ENCODE measurements around the gene KDELR3.
"Not testable (repeated sequence)": the region's sequence is repeated elsewhere in the genome, so short reads cannot be mapped to it uniquely, and the experiment has no call there.

The KDELR3 gene

GRCh38 chr22:38456841-38457699 is 10.8 kb upstream of the KDELR3 start:
- DNase-seq: no peak

- peak; percentile 50 for DNase-seq
Measured at GRCh38 chr22:38460426-38460840, 7.5 kb upstream of the KDELR3 start.

GRCh38 chr22:38461057-38461413 is 6.9 kb upstream of the KDELR3 start:
- peak; percentile 71 for DNase-seq

GRCh38 chr22:38461414-38462081 is 6.3 kb upstream of the KDELR3 start:
- DNase-seq: peak; percentile 88

- DNase-seq: peak; percentile 44
Measured at GRCh38 chr22:38462960-38463784, 4.7 kb upstream of the KDELR3 start.

- peak; percentile 52 for DNase-seq
Measured at GRCh38 chr22:38464992-38465672, 2.8 kb upstream of the KDELR3 start.

GRCh38 chr22:38465673-38466490 is 2.0 kb upstream of the KDELR3 start:
- peak; percentile 89 for DNase-seq

GRCh38 chr22:38467438-38467903 is 425 bp upstream of the KDELR3 start:
- no peak for DNase-seq

- DNase-seq: no peak
Measured at GRCh38 chr22:38468443-38469305, 778 bp downstream of the KDELR3 start.

- DNase-seq: no peak
Measured at GRCh38 chr22:38469306-38469781, 1.4 kb downstream of the KDELR3 start.

- not testable (repeated sequence) for DNase-seq
Measured at GRCh38 chr22:38470179-38470578, 2.3 kb downstream of the KDELR3 start.

GRCh38 chr22:38471237-38471636 is 3.3 kb downstream of the KDELR3 start:
- no peak for DNase-seq

- DNase-seq: no peak
Measured at GRCh38 chr22:38474003-38474607, 6.2 kb downstream of the KDELR3 start.

GRCh38 chr22:38477585-38477984 is 9.7 kb downstream of the KDELR3 start:
- DNase-seq: no peak

GRCh38 chr22:38479096-38479837 is 11.4 kb downstream of the KDELR3 start:
- DNase-seq: no peak

GRCh38 chr22:38481162-38481870 is 13.4 kb downstream of the KDELR3 start:
- DNase-seq: no peak

- no peak for DNase-seq
Measured at GRCh38 chr22:38481871-38482332, 14.0 kb downstream of the KDELR3 start.

GRCh38 chr22:38482662-38483308 is 14.9 kb downstream of the KDELR3 start:
- DNase-seq: no peak
